HG03520 (cell line): ENCODE results near the gene ITGAL.
A peak's percentile ranks its signal among the peaks of the same experiment; 100 is the strongest.
"Not testable (repeated sequence)": the region's sequence is repeated elsewhere in the genome, so short reads cannot be mapped to it uniquely, and the experiment has no call there.

ENCODE experiments used
- ATAC-seq: cut with Tn5 transposase; IDR thresholded peaks from one replicate; pipeline ENCODE4 v1.9.1; 2021; ENCODE audit warnings: mild to moderate bottlenecking, moderate library complexity; ENCODE audit not compliant: unreplicated experiment

The ITGAL gene

DNA sequence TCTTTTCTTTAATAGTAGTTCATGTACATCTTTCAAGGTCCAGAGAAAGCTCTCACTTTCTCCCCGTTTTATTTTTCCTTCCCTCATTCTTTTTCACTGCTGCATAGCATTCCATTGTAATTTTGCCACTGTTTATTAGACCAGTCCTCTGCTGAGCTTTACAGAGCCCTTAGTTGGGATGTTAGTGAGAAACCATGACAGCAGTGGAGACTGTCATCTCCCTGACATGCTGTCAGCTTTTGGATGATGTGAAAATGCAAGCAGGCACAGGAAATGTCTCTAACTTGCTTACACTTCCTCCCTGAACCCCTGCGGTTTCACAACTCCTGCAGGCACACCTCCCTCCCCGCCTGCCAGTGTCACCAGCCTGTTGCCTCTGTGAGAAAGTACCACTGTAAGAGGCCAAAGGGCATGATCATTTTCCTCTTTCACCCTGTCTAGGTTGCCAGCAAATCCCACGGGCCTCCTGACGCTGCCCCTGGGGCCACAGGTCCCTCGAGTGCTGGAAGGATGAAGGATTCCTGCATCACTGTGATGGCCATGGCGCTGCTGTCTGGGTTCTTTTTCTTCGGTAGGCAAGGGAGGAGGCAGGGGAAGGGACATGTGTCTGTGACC is at the start of gene ITGAL:
ITGAL (plus strand) TSS at position 415 of the 615 bp plus-strand sequence; CDS start at position 511, 96 bp downstream.
- ATAC-seq = no peak

DNA sequence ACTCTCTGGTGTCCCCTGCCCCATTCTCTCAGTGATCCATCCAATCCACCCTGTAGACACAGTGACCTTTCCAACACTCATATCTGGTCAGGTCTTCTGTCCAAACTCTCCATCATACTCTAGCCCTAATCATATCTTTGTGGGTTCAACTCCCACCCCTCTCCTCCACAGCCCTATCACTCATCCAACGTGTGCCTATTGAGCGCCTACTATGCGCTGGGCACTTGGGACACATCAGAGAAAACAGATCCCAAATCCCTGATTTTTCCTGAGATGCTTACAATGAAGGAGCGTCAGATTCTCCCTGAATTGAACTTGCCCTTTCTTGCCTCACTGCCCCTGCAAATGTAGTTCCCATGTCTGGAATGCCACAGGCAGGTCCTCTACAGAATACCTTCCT is 44.5 kb upstream of the ITGAL start:
- no peak for ATAC-seq

DNA sequence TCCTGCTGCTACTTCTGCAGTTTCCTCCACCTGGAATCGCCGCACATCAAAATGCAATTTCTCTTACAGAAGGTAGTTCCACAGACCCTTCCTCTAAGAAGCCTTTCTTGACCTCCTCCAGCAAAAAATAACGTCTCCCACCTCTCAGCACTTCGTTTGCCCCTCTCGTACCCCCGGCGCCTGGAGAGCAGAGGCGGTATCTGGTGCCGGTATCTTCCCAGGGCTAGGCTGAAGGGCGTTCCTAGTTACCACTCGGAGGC is 43.2 kb upstream of the ITGAL start:
- peak; percentile 25 for ATAC-seq

GRCh38 chr16:30429678-30430427 is 42.7 kb upstream of the ITGAL start, which contains the start of gene DCTPP1:
TSS of gene DCTPP1 (minus strand) at chr16:30430030. CDS start at chr16:30429980, 50 bp downstream.
- peak; percentile 91 for ATAC-seq

- peak; percentile 11 for ATAC-seq
Measured at GRCh38 chr16:30430428-30430970, 42.0 kb upstream of the ITGAL start.

- ATAC-seq = no peak
Measured at GRCh38 chr16:30434852-30435251, 37.7 kb upstream of the ITGAL start.

DNA sequence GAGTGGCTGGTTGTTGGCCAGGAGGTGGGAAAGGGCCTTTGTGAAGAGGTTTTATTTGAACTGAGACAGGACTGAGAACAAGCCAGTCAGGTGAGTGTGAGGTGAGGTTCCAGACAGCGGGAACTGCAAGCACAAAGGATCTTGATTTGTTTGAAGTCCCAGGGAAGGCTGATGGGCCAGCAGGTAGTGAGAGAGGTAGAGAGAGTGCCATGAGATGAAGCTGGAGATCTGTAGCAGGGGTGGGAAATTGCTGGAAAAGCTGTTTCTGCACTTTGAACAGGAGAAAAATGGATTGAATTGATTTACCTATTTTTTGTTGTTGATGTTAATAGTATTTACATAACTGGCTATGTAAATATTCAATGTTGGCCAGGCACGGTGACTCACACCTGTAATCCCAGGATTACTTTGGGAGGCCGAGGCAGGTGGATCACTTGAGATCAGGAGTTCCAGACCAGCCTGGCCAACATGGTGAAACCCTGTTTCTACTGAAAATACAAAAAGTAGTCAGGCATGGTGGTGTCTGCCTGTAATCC is 35.0 kb upstream of the ITGAL start:
- no peak for ATAC-seq

- ATAC-seq = no peak
Measured at GRCh38 chr16:30438835-30439234, 33.7 kb upstream of the ITGAL start.

- ATAC-seq = no peak
Measured at GRCh38 chr16:30439720-30440348, 32.7 kb upstream of the ITGAL start.

- no peak for ATAC-seq
Measured at GRCh38 chr16:30443631-30444030, 28.9 kb upstream of the ITGAL start.

DNA sequence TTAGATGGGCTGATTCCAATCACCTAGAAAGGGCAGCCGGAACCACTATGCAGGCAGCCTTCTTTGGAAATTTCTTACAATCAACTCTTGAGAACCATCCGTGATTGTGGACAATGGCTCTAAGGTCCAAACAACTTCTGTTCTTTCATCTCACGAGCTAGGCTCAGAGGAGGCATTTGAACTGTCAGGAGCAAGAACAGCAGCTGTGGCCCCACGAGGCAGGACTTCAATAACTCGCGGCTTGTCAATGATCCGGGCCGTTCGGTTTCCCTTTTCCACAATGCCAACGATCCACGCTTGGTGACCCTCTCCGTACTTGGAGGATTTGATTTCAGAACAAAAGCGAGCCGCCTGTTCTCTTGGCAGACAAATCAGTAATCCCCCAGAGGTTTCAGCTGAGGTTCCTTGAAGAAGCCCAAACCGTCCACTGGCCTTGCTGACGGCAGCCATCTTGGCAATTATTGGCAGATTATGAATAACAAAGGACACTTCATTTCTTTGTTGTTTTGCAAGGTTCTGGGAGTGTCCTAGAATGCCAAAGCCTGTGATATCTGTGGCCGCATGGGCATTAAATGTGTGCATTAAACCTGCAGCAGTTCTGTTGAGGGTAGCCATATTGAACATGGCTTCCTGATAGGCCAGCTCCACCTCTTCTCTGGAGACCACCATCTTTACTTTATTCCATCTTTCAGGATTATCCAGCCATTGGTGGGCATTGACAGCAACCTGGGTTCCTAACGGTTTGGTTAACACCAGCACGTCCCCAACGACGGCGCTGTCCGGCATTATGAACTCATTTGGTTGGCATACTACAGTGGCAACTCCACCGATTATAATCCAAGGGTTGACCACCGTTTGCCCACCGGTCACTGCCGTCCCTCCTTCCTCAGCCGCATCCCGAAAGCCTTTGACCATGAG is 28.1 kb upstream of the ITGAL start:
- ATAC-seq = no peak

- no peak for ATAC-seq
Measured at GRCh38 chr16:30445149-30445407, 27.5 kb upstream of the ITGAL start.

- peak; percentile 71 for ATAC-seq
Measured at GRCh38 chr16:30445408-30446202, 26.9 kb upstream of the ITGAL start, which contains the start of gene SEPHS2. TSS of gene SEPHS2 (minus strand) at chr16:30445874. CDS start at chr16:30445727, 147 bp downstream.

GRCh38 chr16:30446203-30446595 is 26.3 kb upstream of the ITGAL start:
- no peak for ATAC-seq

- no peak for ATAC-seq
Measured at GRCh38 chr16:30447512-30448226, 24.9 kb upstream of the ITGAL start.

DNA sequence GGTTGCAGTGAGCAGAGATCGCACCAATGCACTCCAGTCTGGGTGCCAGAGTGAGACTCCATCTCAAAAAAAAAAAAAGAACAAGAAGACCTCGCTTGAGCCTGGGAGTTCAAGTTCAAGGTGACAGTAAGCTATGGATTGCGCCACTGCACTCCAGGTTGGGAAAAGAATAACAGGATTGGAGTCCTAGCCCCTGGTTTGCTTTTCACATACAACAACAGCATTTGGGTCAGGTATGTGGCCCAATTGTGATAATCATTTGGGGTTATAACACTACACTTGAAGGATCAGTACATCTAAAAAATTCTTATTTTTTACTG is 23.5 kb upstream of the ITGAL start:
- ATAC-seq = no peak

GRCh38 chr16:30452709-30453580 is 19.6 kb upstream of the ITGAL start:
- ATAC-seq = not testable (repeated sequence)

DNA sequence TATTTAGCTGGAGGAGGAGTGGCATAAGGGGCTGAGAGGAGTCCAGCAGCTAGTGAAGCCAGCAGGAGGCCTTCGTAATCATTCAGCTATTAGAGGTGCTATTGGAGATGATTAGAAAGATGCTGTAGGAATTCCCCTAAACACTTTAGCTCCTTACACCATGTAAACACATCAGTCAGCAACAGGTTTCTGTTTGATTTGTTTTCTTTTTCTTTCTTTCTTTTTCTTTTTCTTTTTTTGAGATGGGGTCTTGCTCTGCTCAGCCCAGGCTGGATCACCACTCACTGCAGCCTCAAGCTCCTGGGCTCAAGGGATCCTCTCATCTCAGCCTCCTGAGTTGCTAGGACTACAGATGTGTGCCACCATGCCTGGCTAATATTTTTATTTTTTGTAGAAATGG is 16.2 kb upstream of the ITGAL start:
- no peak for ATAC-seq

DNA sequence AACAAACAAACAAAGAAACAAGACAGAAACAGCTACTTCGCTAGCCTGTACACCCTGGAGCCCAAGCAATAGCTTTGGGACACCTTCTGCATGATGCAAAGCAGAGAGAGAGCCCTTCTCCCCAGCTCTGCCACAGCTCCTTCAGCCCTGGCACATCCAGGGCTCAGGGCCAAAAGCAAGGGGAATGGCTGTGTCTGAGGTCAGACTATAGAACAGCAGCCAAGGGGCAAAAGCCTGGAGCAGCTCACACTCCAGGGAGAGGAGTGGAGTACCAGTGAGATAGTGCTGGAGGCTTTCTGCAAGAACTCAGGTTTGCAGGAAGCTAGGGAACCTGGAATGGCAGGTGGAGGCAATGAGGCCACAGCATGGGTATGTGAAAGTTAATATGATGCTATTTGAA is 15.3 kb upstream of the ITGAL start:
- ATAC-seq = no peak
